Aorta (tissue), 5 donors: ENCODE measurements around the gene CEMIP. TPM values are rescaled to one million over a fixed set of nuclear protein-coding genes. Genes with fewer than 3 reads are reported as not detected.
A peak's percentile ranks its signal among the peaks of the same experiment; 100 is the strongest.

Experiments
- ATAC-seq: fragments of 200-7000 bp; cut with Tn5 transposase; one replicate; pipeline ENCODE4 v1.9.1; 2022; ENCODE audit warnings: moderate library complexity; ENCODE audit not compliant: low FRiP score
- DNase-seq, 2 donors: peaks; one replicate each; pipeline ENCODE4 v3.0.0-alpha.2; 2020
- H3K27ac ChIP-seq, 2 donors: one replicate each; pipeline ENCODE4 v1.5.1; 2013; ENCODE audit warnings: low read length in 2 of 2, mild to moderate bottlenecking in 2 of 2, moderate library complexity in 2 of 2, control low read depth in 1 of 2, inconsistent platforms in 1 of 2, low read depth in 1 of 2
- H3K27me3 ChIP-seq, 2 donors: one replicate each; pipeline ENCODE4 v1.6.1; 2013; ENCODE audit warnings: control low read depth in 1 of 2, low read length in 1 of 2, mild to moderate bottlenecking in 1 of 2, moderate library complexity in 1 of 2; ENCODE audit not compliant: insufficient read depth in 2 of 2, control insufficient read depth in 1 of 2
- H3K36me3 ChIP-seq, 2 donors: one replicate each; pipeline ENCODE4 v1.6.1; 2013; ENCODE audit warnings: control low read depth in 1 of 2, low read length in 1 of 2, mild to moderate bottlenecking in 1 of 2; ENCODE audit not compliant: insufficient read depth in 2 of 2, control insufficient read depth in 1 of 2
- H3K4me1 ChIP-seq, 2 donors: one replicate each; pipeline ENCODE4 v1.6.1; 2013; ENCODE audit warnings: low read length in 2 of 2, control low read depth in 1 of 2, mild to moderate bottlenecking in 1 of 2, moderate library complexity in 1 of 2; ENCODE audit not compliant: insufficient read depth in 2 of 2, control insufficient read depth in 1 of 2
- H3K4me3 ChIP-seq, 2 donors: one replicate each; pipeline ENCODE4 v1.5.1; 2013; ENCODE audit warnings: low read length in 2 of 2, control low read depth in 1 of 2, mild to moderate bottlenecking in 1 of 2
- H3K9me3 ChIP-seq: one replicate; pipeline ENCODE4 v1.6.1; 2013; ENCODE audit warnings: mild to moderate bottlenecking, low read length; ENCODE audit not compliant: control insufficient read depth
- WGBS, 2 donors: extraction: QIAGEN DNeasy Blood & Tissue Kit; methylation state at CpG; one replicate each; pipeline ENCODE4 v1.1.7; 2013; 5-methylcytosine and 5-hydroxymethylcytosine counted together
- intact Hi-C, 2 donors: fragments of 100-400 bp; cut with DNase I; formaldehyde crosslinking; loops; one replicate each; pipeline versions ENCODE4 v1.14.2 to v1.15.0; 2022
- polyA plus RNA-seq, 2 donors: library from polyadenylated mRNA; stranded (reverse); fragments of 200-250 nt; gene quantifications; one replicate each; pipeline ENCODE4 v1.2.3, GENCODE V29; 2013
- total RNA-seq, 2 donors: library from RNA; stranded (reverse); fragmentation: NEBNext Ultra II Directional; extraction: Animal tissue kit (Norgen Biotek cat#: 25700); gene quantifications; one replicate each; pipeline ENCODE4 v1.2.1, GENCODE V29; 2021
- donor health status: healthy with polysubstance abuse.
- donor health status: Bipolar disorder and iron deficiency.
- donor health status: DM: no; HTN: no; CAD: no.
- donor health status: DM: no; HTN: no; CAD: no.
- donor health status: DM: yes; HTN: yes; CAD: no.

The CEMIP gene
- total and polyA plus RNA-seq, 4 donors: under 0.01 to 12.1 (median 3.8) TPM

DNA sequence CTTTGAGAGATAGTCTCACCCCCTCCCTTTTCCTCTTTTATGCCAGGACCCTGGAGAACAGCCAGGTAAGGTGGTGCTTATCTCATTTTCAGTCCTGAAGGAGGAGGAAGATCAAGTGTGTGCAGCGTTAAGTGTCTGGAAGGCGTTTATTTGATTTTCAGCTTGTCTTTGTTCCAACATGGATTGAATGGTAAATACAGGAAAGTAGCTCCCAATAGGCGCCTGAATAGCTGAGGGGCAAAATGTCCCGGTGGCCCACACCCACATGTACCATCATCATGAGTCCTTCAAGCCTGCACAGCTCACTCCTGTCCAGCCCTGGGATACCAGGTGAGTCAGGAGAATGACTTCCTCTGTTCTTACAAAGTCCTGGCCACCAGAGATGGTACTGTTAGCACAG, 73.5 kb downstream of the CEMIP start:
- DNase-seq (no peak), ATAC-seq (no peak)
- 93 to 94% methylated on average over 4 of the region's 4 CpGs for WGBS, 2 donors
- Histone ChIP-seq H3K27ac (no peak overlapping the region), H3K9me3 (no peaks in the 10 kb centered on the region), H3K4me3 (no peak overlapping the region), H3K36me3 (no peaks in the 10 kb centered on the region), H3K4me1 (peaks cover 0 to 6% of the 10 kb centered on the region in 2 donors), H3K27me3 (no peaks in the 10 kb centered on the region)
- intact Hi-C loops: no loop called here

GRCh38 chr15:80854104-80854503, 74.9 kb downstream of the CEMIP start:
- DNase-seq: no peak
- Histone ChIP-seq H3K27ac (no peak overlapping the region), H3K9me3 (no peaks in the 10 kb centered on the region), H3K36me3 (no peaks in the 10 kb centered on the region), H3K4me1 (peaks cover 0 to 6% of the 10 kb centered on the region in 2 donors), H3K27me3 (no peaks in the 10 kb centered on the region), H3K4me3 (no peak overlapping the region)
- 17 to 27% methylated on average over 6 of the region's 6 CpGs for WGBS, 2 donors
- no peak for ATAC-seq
- intact Hi-C loops: no loop called here

- no peak overlapping the region for H3K27ac ChIP-seq
- intact Hi-C loops: no loop called here
- 88 to 96% methylated on average over 4 of the region's 4 CpGs for WGBS, 2 donors
- peaks cover 0 to 6% of the 10 kb centered on the region in 2 donors for H3K4me1 ChIP-seq
- H3K36me3 ChIP-seq: no peaks in the 10 kb centered on the region
- H3K27me3 ChIP-seq: no peaks in the 10 kb centered on the region
- no peak for ATAC-seq
- no peak overlapping the region for H3K4me3 ChIP-seq
- no peaks in the 10 kb centered on the region for H3K9me3 ChIP-seq
- no peak for DNase-seq
These were observed 76.0 kb downstream of the CEMIP start for GRCh38 chr15:80855206-80855605.

- no peak overlapping the region for H3K27ac ChIP-seq
- no peaks in the 10 kb centered on the region for H3K9me3 ChIP-seq
- H3K27me3 ChIP-seq: no peaks in the 10 kb centered on the region
- intact Hi-C loops: no loop called here
- H3K4me3 ChIP-seq: no peak overlapping the region
- WGBS, 2 donors: 57 to 62% methylated on average over 2 of the region's 2 CpGs
- peaks cover 0 to 6% of the 10 kb centered on the region in 2 donors for H3K4me1 ChIP-seq
- ATAC-seq: no peak
- DNase-seq: no peak
- no peaks in the 10 kb centered on the region for H3K36me3 ChIP-seq
These were observed 77.2 kb downstream of the CEMIP start for GRCh38 chr15:80856400-80856799.

- intact Hi-C loops: no loop called here
- ATAC-seq: peak; percentile 47
These were observed 77.7 kb downstream of the CEMIP start for GRCh38 chr15:80856809-80857377.

DNA sequence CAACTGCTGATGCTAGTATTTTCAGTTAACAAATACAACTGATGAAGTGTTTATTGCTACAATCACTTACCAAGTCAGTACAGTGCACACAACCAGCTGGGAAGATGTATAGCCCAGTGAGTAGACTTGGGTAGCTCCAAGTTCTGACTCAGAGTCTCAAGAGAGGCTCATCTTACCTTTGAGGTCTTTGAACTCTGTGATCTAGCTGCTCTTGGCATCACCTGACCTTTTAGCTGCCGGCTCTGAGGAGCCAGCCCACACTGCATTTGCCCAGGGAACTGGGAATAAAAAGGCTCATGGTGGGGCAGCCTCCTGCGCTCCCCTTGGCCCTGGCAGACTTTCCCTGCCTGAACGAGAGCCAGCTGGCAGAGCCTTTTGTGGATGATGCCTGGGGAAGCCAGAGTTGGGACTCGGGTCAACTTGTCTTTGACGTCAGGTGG, 82.6 kb downstream of the CEMIP start:
- ATAC-seq: no peak
- no peak overlapping the region for H3K27ac ChIP-seq
- no peaks in the 10 kb centered on the region for H3K27me3 ChIP-seq
- intact Hi-C loops: no loop called here
- no peaks in the 10 kb centered on the region for H3K9me3 ChIP-seq
- no peaks in the 10 kb centered on the region for H3K36me3 ChIP-seq
- peaks cover 0 to 6% of the 10 kb centered on the region in 2 donors for H3K4me1 ChIP-seq
- peak in 1 of 2 donors; percentile 19 for DNase-seq
- H3K4me3 ChIP-seq: no peak overlapping the region
- WGBS, 2 donors: 31 to 37% methylated on average over 5 of the region's 5 CpGs

More at GRCh38 chr15:80856809-80857377, 77.7 kb downstream of the CEMIP start:
- no peak overlapping the region for H3K4me3 ChIP-seq
- no peaks in the 10 kb centered on the region for H3K9me3 ChIP-seq
- H3K27me3 ChIP-seq: no peaks in the 10 kb centered on the region
- H3K27ac ChIP-seq: no peak overlapping the region
- peaks cover 0 to 6% of the 10 kb centered on the region in 2 donors for H3K4me1 ChIP-seq
- DNase-seq: peak; percentile 66 to 81
- no peaks in the 10 kb centered on the region for H3K36me3 ChIP-seq
- WGBS, 2 donors: 36 to 39% methylated on average over 8 of the region's 8 CpGs

DNA sequence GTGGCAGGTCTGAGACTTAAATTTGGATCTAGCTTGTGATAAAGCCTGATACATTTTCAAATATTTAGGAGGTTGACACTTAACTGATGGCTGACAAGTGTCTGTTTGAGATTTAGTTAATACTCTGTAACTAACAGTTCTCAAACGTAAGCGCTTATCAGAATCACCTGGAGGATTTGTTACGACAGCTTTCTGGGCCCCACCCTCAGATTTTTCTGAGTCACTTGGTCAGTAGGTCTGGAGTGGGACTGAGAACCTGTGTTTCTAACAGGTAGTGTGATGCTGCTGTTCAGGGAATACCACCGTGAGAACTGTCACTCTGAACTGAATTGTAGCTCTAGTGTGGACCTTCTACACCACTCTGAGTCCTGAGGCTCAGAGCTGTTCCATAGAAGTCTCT, 85.5 kb downstream of the CEMIP start:
- peak in 1 of 2 donors; percentile 6 for DNase-seq
- Histone ChIP-seq H3K4me3 (no peak overlapping the region), H3K9me3 (no peaks in the 10 kb centered on the region), H3K27ac (no peak overlapping the region), H3K36me3 (no peaks in the 10 kb centered on the region), H3K4me1 (no peaks in the 10 kb centered on the region), H3K27me3 (no peaks in the 10 kb centered on the region)
- 97 to 98% methylated on average over 4 of the region's 4 CpGs for WGBS, 2 donors
- intact Hi-C loops: no loop called here
- no peak for ATAC-seq

- DNase-seq (no peak), ATAC-seq (no peak)
- Histone ChIP-seq H3K9me3 (no peaks in the 10 kb centered on the region), H3K36me3 (no peaks in the 10 kb centered on the region), H3K4me1 (no peaks in the 10 kb centered on the region), H3K27ac (no peak overlapping the region), H3K27me3 (no peaks in the 10 kb centered on the region), H3K4me3 (no peak overlapping the region)
- intact Hi-C loops: no loop called here
- WGBS, 2 donors: 76 to 81% methylated on average over 2 of the region's 2 CpGs
These were observed 87.8 kb downstream of the CEMIP start for GRCh38 chr15:80866936-80867335.

- DNase-seq (no peak), ATAC-seq (no peak)
- intact Hi-C loops: no loop called here
- Histone ChIP-seq H3K4me3 (no peak overlapping the region), H3K27me3 (no peaks in the 10 kb centered on the region), H3K9me3 (no peaks in the 10 kb centered on the region), H3K27ac (no peak overlapping the region), H3K36me3 (no peaks in the 10 kb centered on the region), H3K4me1 (no peaks in the 10 kb centered on the region)
- WGBS, 2 donors: 91 to 92% methylated on average over 8 of the region's 8 CpGs
These were observed 91.2 kb downstream of the CEMIP start for GRCh38 chr15:80870366-80870765.
